Uterus (tissue), 2 donors: Measurements from ENCODE around the gene CD226.

Experiments
- CTCF ChIP-seq, 4 experiments: fragments of 200-600 bp in 2 of 4; fragments of 450-650 bp in 2 of 4; sonication (generic) in 2 of 4; IDR thresholded peaks; one replicate each; pipeline ENCODE4 v1.5.1; 2016 to 2019; ENCODE audit warnings: antibody characterized with exemption in 4 of 4, mild to moderate bottlenecking in 2 of 4, moderate library complexity in 1 of 4
- POLR2A ChIP-seq, 2 donors: fragments of 450-650 bp; IDR thresholded peaks; one replicate each; pipeline ENCODE4 v1.6.1; 2016; ENCODE audit warnings: antibody characterized with exemption in 2 of 2, mild to moderate bottlenecking in 1 of 2, moderate library complexity in 1 of 2

DNA sequence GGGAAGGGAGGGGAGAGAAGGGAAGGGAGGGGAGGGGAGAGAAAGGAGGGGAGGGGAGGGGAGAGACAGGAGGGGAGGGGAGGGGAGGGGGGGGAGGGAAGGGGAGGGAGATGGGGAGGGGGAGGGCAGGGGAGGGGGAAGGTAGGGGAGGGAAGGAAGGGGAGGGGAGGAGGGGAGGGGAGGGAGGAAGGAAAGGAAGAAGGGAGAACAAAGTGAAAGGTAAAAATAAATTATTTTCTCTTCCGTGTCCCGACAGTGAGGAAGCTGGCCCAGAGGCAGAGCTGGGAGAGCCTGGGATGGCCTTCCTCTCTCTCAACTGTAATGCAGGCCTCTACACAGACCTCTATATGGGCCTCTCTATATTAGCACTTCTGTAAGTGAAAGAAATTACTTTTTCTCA, 53.2 kb downstream of the CD226 start:
- no peak for TF ChIP-seq CTCF (IDR thresholded peaks at IDR 0.05)
- TF ChIP-seq POLR2A (IDR thresholded peaks at IDR 0.05), result no peak
